H9 (cell line): ENCODE data around the gene ZNF775. TPM values are rescaled to one million over a fixed set of nuclear protein-coding genes. Genes with fewer than 3 reads are reported as not detected.

ENCODE experiments used
- DNase-seq: peaks from one replicate; pipeline ENCODE4 v3.0.0-alpha.2; 2017
- H2AFZ ChIP-seq: one replicate; pipeline ENCODE4 v1.6.1; 2013; ENCODE audit warnings: mild to moderate bottlenecking, low read length, control low read depth, moderate library complexity
- H2AK5ac ChIP-seq: 2 replicates; pipeline ENCODE4 v1.6.1; 2013; ENCODE audit warnings: low read length, control low read depth, mixed read lengths; ENCODE audit not compliant: insufficient read length
- H2BK120ac ChIP-seq: one replicate; pipeline ENCODE4 v1.6.1; 2013; ENCODE audit warnings: low read depth, mild to moderate bottlenecking, low read length, control low read depth, inconsistent platforms; ENCODE audit not compliant: poor library complexity, severe bottlenecking
- H2BK12ac ChIP-seq: 2 replicates; pipeline ENCODE4 v1.6.1; 2013; ENCODE audit warnings: low read length, control low read depth, mixed read lengths, low read depth; ENCODE audit not compliant: insufficient read length
- H2BK15ac ChIP-seq: 2 replicates; pipeline ENCODE4 v1.6.1; 2013; ENCODE audit warnings: low read depth, low read length, control low read depth
- H2BK20ac ChIP-seq: one replicate; pipeline ENCODE4 v1.6.1; 2013; ENCODE audit warnings: low read depth, mild to moderate bottlenecking, low read length, control low read depth, inconsistent platforms; ENCODE audit not compliant: poor library complexity, severe bottlenecking
- H2BK5ac ChIP-seq: 2 replicates; pipeline ENCODE4 v1.6.1; 2013; ENCODE audit warnings: low read length, control low read depth, mixed read lengths; ENCODE audit not compliant: insufficient read length
- H3K14ac ChIP-seq: 2 replicates; pipeline ENCODE4 v1.6.1; 2013; ENCODE audit warnings: low read length, control low read depth; ENCODE audit not compliant: insufficient read depth
- H3K18ac ChIP-seq: 2 replicates; pipeline ENCODE4 v1.6.1; 2013; ENCODE audit warnings: low read depth, mild to moderate bottlenecking, mixed read lengths, low read length, control low read depth; ENCODE audit not compliant: insufficient read length
- H3K23ac ChIP-seq: 2 replicates; pipeline ENCODE4 v1.6.1; 2013; ENCODE audit warnings: low read length, control low read depth, mixed read lengths, low read depth; ENCODE audit not compliant: insufficient read length
- H3K23me2 ChIP-seq: 2 replicates; pipeline ENCODE4 v1.6.1; 2013; ENCODE audit warnings: low read depth, mild to moderate bottlenecking, mixed read lengths, low read length, control low read depth; ENCODE audit not compliant: insufficient read length, poor library complexity, severe bottlenecking
- H3K27ac ChIP-seq: 2 replicates; pipeline ENCODE4 v1.5.1; 2013; ENCODE audit warnings: low read length, control low read depth, mixed read lengths, low read depth; ENCODE audit not compliant: insufficient read length
- H3K27me3 ChIP-seq: 2 replicates; pipeline ENCODE4 v1.6.1; 2013; ENCODE audit warnings: low read length, control low read depth, inconsistent platforms; ENCODE audit not compliant: insufficient read depth
- H3K4ac ChIP-seq: 2 replicates; pipeline ENCODE4 v1.6.1; 2013; ENCODE audit warnings: low read depth, mild to moderate bottlenecking, control low read depth, inconsistent platforms, low read length, moderate library complexity
- H3K4me1 ChIP-seq: 2 replicates; pipeline ENCODE4 v1.6.1; 2013; ENCODE audit warnings: low read length, control low read depth, inconsistent platforms; ENCODE audit not compliant: insufficient read depth
- H3K4me2 ChIP-seq: 2 replicates; pipeline ENCODE4 v1.6.1; 2013; ENCODE audit warnings: low read length, control low read depth, mixed read lengths; ENCODE audit not compliant: insufficient read length, insufficient read depth
- H3K56ac ChIP-seq: 2 replicates; pipeline ENCODE4 v1.6.1; 2013; ENCODE audit warnings: low read depth, mild to moderate bottlenecking, mixed read lengths, low read length, control low read depth; ENCODE audit not compliant: insufficient read length
- H3K79me1 ChIP-seq: 2 replicates; pipeline ENCODE4 v1.6.1; 2013; ENCODE audit warnings: low read depth, mild to moderate bottlenecking, moderate library complexity, low read length, control low read depth, inconsistent platforms; ENCODE audit not compliant: insufficient read depth, poor library complexity, severe bottlenecking
- H3K79me2 ChIP-seq: 2 replicates; pipeline ENCODE4 v1.6.1; 2013; ENCODE audit warnings: low read length, control low read depth, inconsistent platforms; ENCODE audit not compliant: insufficient read depth
- H3K9ac ChIP-seq: 2 replicates; pipeline ENCODE4 v1.6.1; 2013; ENCODE audit warnings: low read length, control low read depth, mixed read lengths; ENCODE audit not compliant: insufficient read length; ENCODE audit errors: extremely low read depth
- H3K9me3 ChIP-seq: one replicate; pipeline ENCODE4 v1.6.1; 2013; ENCODE audit warnings: low read depth, low read length, inconsistent platforms; ENCODE audit not compliant: control insufficient read depth
- H3T11ph ChIP-seq: one replicate; pipeline ENCODE4 v1.6.1; 2013; ENCODE audit warnings: mild to moderate bottlenecking, low read length, control low read depth, inconsistent platforms
- H4K20me1 ChIP-seq: one replicate; pipeline ENCODE4 v1.6.1; 2013; ENCODE audit not compliant: control insufficient read depth, insufficient read length, insufficient read depth
- H4K5ac ChIP-seq: 2 replicates; pipeline ENCODE4 v1.6.1; 2013; ENCODE audit warnings: low read depth, mild to moderate bottlenecking, mixed read lengths, low read length, control low read depth; ENCODE audit not compliant: insufficient read length
- H4K8ac ChIP-seq: replicated peaks from 2 replicates; pipeline ENCODE4 v1.6.1; 2013; ENCODE audit warnings: low read length, control low read depth, mixed read lengths, low read depth; ENCODE audit not compliant: insufficient read length
- H4K91ac ChIP-seq: 2 replicates; pipeline ENCODE4 v1.6.1; 2013; ENCODE audit warnings: low read depth, mild to moderate bottlenecking, moderate library complexity, mixed read lengths, low read length, control low read depth; ENCODE audit not compliant: insufficient read length
- H3K27ac Mint-ChIP-seq, 3 experiments: 2 replicates in 2 of 3; 3 replicates in 1 of 3; pipeline ENCODE4 v1.8.0; 2020 to 2021; ENCODE audit warnings: mixed read lengths in 3 of 3, mild to moderate bottlenecking in 1 of 3, moderate library complexity in 1 of 3
- H3K27me3 Mint-ChIP-seq: 2 replicates; pipeline ENCODE4 v1.8.0; 2021; ENCODE audit warnings: low read depth, mild to moderate bottlenecking, moderate library complexity, mixed read lengths
- H3K36me3 Mint-ChIP-seq, 3 experiments: 2 replicates in 2 of 3; 3 replicates in 1 of 3; pipeline ENCODE4 v1.8.0; 2020 to 2021; ENCODE audit warnings: low read depth in 3 of 3, mixed read lengths in 3 of 3; ENCODE audit not compliant: insufficient read depth in 1 of 3
- H3K4me1 Mint-ChIP-seq, 2 experiments: 2 replicates each; pipeline ENCODE4 v1.8.0; 2020; ENCODE audit warnings: mixed read lengths in 2 of 2
- H3K4me3 Mint-ChIP-seq, 2 experiments: 2 replicates in 1 of 2; 3 replicates in 1 of 2; pipeline ENCODE4 v1.8.0; 2020 to 2021; ENCODE audit warnings: mild to moderate bottlenecking in 2 of 2, mixed read lengths in 2 of 2, moderate library complexity in 1 of 2
- H3K9me3 Mint-ChIP-seq, 2 experiments: 2 replicates in 1 of 2; 3 replicates in 1 of 2; pipeline ENCODE4 v1.8.0; 2020; ENCODE audit warnings: mild to moderate bottlenecking in 2 of 2, mixed read lengths in 2 of 2, moderate library complexity in 1 of 2
- CTCF ChIP-seq: fragments of 200-600 bp; sonication (generic); conservative IDR thresholded peaks from 3 replicates; pipeline ENCODE4 v1.8.0; 2021; ENCODE audit warnings: antibody characterized with exemption, mild to moderate bottlenecking
- WGBS: extraction: QIAGEN DNeasy Blood & Tissue Kit; methylation state at CpG from one replicate; pipeline ENCODE4 v1.1.7; 2013; ENCODE audit warnings: missing lambda C conversion rate, low lambda C conversion rate, mixed read lengths; ENCODE audit not compliant: insufficient read length; ENCODE audit errors: extremely low coverage; 5-methylcytosine and 5-hydroxymethylcytosine counted together
- total RNA-seq: library from RNA; stranded (reverse); gene quantifications from 2 replicates; pipeline ENCODE4 v1.2.1, GENCODE V29; 2021

ZNF775 gene
- total RNA-seq, 1 experiment from 2014 or later = 10.5 TPM

GRCh38 chr7:150399421-150400007, 20.4 kb downstream of the ZNF775 start:
- H3K23me2 ChIP-seq = no peaks in the 10 kb centered on the region
- H3K4ac ChIP-seq = no peak overlapping the region
- H3K79me1 ChIP-seq = no peaks in the 10 kb centered on the region
- no peak overlapping the region for H3K23ac ChIP-seq
- H2BK120ac ChIP-seq = no peak overlapping the region
- no CpG with 5 or more reads among the region's 15 CpGs for WGBS
- H3T11ph ChIP-seq = no peak overlapping the region
- H3K18ac ChIP-seq = no peak overlapping the region
- Mint-ChIP-seq H3K9me3 (no peaks in the 10 kb centered on the region; a peak in 1 of 5 replicates), H3K27me3 (no peaks in the 10 kb centered on the region), H3K4me3 (no peak overlapping the region; a peak in 1 of 5 replicates), H3K4me1 (peaks cover 72 to 77% of the 10 kb centered on the region in 2 experiments), H3K36me3 (peaks cover 19 to 32% (median 24%) of the 10 kb centered on the region in 3 experiments), H3K27ac (peak overlapping the region; percentile 99)
- no peak overlapping the region for H2BK15ac ChIP-seq
- H4K8ac ChIP-seq = no peak overlapping the region
- no peak overlapping the region for H2AK5ac ChIP-seq
- no peak overlapping the region for H4K91ac ChIP-seq
- H3K14ac ChIP-seq = 0 out of 2 replicates have a peak overlapping the region, but pooled peaks have one; percentile 34
- no peak overlapping the region for H2AFZ ChIP-seq
- H3K27ac ChIP-seq = no peak overlapping the region
- no peak overlapping the region for H2BK12ac ChIP-seq
- H3K9me3 ChIP-seq = no peaks in the 10 kb centered on the region
- H4K20me1 ChIP-seq = no peaks in the 10 kb centered on the region
- H2BK20ac ChIP-seq = no peak overlapping the region
- no peak overlapping the region for H4K5ac ChIP-seq
- DNase-seq = no peak
- H3K4me1 ChIP-seq = peaks cover 41% of the 10 kb centered on the region
- H3K4me2 ChIP-seq = no peak overlapping the region
- H3K9ac ChIP-seq = no peak overlapping the region
- no peak for TF ChIP-seq CTCF
- no peak overlapping the region for H3K56ac ChIP-seq
- no peaks in the 10 kb centered on the region for H3K79me2 ChIP-seq
- no peak overlapping the region for H2BK5ac ChIP-seq
- H3K27me3 ChIP-seq = no peaks in the 10 kb centered on the region
